ENCODE data around the gene DXO.
"Not testable (repeated sequence)": the region's sequence is repeated elsewhere in the genome, so short reads cannot be mapped to it uniquely, and the experiment has no call there.

Gene DXO

GRCh38 chr6:31971993-31972708 is at the start of gene DXO:
Gene DXO (minus strand): TSS chr6:31972138. CDS start chr6:31971675, 463 bp downstream.
- peak; percentile 96 for DNase-seq (ENCODE audit: low spot score)

DNA sequence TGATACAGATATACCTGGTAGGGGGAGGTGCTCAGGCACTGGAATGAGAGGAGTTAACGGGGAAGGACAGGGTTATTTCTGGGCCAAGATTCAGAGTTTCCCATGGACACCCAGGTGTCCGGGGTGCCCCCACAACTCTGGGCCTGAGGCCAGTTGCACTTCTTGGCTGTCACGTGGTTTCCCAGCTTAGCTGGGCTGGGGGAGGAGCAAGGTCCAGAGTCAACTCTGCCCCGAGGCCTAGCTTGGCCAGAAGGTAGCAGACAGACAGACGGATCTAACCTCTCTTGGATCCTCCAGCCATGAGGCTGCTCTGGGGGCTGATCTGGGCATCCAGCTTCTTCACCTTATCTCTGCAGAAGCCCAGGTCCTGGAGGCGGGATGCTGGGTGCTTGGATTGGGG is 42.6 kb upstream of the DXO start, which contains the start of gene C4B:
Gene C4B, plus strand, starts transcription at position 249 of the 400 bp plus-strand sequence. Its CDS starts 51 bp downstream, at position 300.
- not testable (repeated sequence) for DNase-seq (ENCODE audit: low spot score)

DNA sequence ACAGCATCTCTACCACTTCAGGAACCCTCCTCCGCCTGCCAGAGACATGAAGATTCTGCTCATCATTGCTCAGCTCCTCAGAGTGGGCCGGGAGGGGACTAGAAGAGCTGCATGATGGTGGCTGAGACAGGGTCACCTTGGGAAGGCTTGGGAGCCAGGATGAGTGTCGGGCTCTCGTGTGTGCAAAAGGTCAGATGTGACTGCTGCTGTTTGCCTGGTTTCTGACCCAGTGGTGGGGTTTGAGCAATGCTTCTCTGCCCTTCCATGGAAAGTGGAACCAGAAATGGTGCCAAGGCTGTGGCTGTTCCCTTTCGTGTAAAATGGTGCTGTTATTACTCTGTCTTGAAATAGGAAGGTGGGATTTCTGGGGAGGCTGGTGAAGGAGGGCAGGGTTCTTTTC is 41.8 kb upstream of the DXO start:
- DNase-seq (ENCODE audit: low spot score) = not testable (repeated sequence)

DNA sequence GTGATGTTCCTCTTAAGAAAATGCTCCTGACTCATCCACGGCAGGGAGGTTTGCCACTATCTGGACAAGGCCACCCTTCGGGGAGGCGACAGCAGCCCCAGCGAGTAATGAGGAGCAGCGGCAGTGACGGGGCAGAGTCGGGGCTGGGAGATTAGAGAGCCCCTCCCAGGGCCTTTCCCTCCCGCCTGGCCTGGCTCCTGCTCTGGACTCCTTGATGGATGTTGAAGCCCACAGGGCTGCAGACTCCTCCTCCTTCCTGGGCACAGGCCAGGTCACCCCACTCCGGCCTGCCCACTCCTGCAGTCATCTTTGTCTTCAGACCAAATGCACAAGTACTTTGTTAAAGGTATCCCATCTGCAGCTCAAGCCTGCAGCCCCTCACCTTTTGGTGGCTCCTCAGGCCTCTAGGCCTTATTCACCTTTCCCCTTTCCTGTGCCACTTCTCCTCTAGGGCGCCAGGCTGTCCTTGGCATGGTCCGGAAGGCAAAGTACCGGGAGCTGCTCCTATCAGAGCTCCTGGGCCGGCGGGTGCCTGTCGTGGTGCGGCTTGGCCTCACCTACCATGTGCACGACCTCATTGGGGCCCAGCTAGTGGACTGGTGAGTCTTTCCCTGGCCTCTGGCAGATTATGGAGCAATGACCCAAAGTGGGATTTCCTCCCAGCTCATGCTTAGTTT is 41.1 kb upstream of the DXO start:
- DNase-seq (ENCODE audit: low spot score) = not testable (repeated sequence)

DNA sequence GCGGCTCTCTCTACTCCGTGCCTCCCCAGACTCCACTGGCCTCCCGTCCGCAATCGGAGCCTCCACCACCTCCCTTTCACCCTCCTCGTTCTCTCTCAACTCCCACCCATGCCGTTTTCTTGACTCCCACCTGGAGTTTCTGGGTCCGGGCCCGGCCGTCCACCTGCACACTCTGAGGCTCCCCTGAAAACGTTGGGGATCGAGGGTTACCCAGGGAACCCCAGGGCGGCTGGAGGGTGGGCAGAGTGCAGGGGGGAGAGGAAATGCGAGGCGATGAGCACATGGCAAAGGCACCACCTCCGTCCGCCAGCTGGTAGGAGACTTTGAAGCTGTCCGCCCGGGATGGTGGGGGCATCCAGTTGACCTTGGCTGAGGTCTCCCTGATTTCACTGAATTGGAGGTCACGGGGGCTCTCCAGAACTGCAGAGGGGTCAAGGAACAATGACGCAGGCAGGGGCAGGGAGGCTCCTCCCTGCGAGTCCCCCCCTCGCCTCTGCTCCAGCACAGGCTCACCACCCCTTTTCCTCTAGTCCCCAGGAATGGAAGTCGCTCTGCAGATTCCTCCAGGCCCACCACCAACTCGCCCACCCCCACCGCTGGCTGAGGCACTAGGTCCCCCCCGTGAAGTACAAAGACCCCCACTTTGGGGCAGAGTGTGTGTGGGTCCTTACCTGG is 39.1 kb upstream of the DXO start:
- not testable (repeated sequence) for DNase-seq (ENCODE audit: low spot score)

DNA sequence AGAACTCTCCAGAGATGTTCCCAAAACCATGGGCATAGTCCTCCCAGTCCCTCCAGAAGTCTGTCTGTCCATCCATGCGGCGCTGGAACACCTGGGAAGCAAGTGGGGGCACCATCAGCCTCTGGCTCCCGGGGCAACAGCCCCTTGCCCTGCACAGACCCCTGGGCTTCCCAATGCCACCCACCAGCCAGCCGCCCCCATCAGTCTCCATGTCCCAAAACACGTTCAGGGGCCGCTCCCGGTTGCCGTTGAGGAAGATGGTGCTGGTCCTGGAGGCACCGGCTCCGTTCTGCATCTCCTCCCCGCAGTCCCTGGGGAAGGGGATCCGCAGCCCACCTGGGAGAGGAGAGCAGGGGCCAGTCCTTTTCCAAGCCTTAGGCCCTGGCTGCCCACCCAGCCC is 37.6 kb upstream of the DXO start:
- DNase-seq (ENCODE audit: low spot score) = not testable (repeated sequence)

- not testable (repeated sequence) for DNase-seq (ENCODE audit: low spot score)
Measured at GRCh38 chr6:32008616-32009015, 36.7 kb upstream of the DXO start.

- DNase-seq (ENCODE audit: low spot score) = not testable (repeated sequence)
Measured at GRCh38 chr6:32008037-32008436, 36.1 kb upstream of the DXO start.

- not testable (repeated sequence) for DNase-seq (ENCODE audit: low spot score)
Measured at GRCh38 chr6:32007086-32007485, 35.1 kb upstream of the DXO start.

DNA sequence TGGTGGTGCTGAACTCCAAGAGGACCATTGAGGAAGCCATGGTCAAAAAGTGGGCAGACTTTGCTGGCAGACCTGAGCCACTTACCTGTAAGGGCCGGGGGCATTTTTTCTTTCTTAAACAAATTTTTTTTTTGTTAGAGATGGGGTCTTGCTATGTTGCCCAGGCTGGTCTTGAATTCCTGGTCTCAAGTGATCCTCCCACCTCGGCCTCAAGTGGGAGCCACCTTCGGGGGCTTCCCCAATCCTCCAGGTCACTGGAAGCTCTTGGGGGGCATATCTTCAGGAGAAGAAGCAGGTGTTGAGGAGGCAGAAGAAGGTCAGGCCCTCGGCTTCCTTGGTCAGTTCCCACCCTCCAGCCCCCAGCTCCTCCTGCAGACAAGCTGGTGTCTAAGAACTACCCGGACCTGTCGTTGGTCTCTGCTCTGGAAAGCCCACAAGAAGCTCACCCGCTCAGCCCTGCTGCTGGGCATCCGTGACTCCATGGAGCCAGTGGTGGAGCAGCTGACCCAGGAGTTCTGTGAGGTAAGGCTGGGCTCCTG is 34.1 kb upstream of the DXO start:
- DNase-seq (ENCODE audit: low spot score) = not testable (repeated sequence)

DNA sequence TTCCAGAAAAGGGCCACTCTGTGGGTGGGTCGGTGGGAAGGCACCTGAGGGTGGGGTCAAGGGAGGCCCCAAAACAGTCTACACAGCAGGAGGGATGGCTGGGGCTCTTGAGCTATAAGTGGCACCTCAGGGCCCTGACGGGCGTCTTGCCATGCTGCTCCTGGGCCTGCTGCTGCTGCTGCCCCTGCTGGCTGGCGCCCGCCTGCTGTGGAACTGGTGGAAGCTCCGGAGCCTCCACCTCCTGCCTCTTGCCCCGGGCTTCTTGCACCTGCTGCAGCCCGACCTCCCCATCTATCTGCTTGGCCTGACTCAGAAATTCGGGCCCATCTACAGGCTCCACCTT is 33.6 kb upstream of the DXO start:
- not testable (repeated sequence) for DNase-seq (ENCODE audit: low spot score)

GRCh38 chr6:32004864-32005537 is 33.1 kb upstream of the DXO start:
- DNase-seq (ENCODE audit: low spot score) = not testable (repeated sequence)

GRCh38 chr6:32004393-32004792 is 32.5 kb upstream of the DXO start:
- not testable (repeated sequence) for DNase-seq (ENCODE audit: low spot score)

- not testable (repeated sequence) for DNase-seq (ENCODE audit: low spot score)
Measured at GRCh38 chr6:32003301-32003700, 31.4 kb upstream of the DXO start.

- not testable (repeated sequence) for DNase-seq (ENCODE audit: low spot score)
Measured at GRCh38 chr6:32002546-32003268, 30.8 kb upstream of the DXO start.

GRCh38 chr6:31996385-31996784 is 24.4 kb upstream of the DXO start:
- not testable (repeated sequence) for DNase-seq (ENCODE audit: low spot score)

DNA sequence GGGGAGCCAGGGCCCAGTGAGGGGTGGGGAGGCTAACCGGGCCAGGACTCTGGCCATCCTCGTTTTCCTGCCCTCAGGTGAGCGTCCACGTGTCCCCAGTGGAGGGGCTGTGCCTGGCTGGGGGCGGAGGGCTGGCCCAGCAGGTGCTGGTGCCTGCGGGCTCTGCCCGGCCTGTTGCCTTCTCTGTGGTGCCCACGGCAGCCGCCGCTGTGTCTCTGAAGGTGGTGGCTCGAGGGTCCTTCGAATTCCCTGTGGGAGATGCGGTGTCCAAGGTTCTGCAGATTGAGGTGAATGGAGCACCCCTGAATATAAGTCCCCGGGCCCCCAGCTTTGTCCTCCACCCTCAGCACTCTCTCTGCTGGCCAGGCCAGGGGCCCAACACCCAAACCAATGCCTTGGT is 22.5 kb upstream of the DXO start:
- not testable (repeated sequence) for DNase-seq (ENCODE audit: low spot score)

DNA sequence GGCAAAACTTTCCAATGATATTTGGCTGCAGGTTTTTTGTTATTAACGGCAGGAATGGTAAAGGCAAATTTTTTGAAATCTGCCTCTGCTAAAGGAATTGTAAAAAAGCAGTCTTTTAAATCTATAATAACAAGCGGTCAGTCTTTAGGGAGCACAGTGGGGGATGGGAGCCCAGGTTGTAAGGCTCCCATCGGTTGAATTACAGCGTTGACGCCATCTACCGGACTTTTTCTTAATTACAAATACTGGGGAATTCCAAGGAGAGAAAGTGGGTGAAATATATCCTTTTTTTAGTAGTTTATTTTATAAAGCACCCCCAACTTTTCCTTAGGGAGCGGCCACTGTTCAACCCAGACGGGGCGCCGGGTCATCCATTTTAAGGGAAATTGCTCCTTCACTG is 17.4 kb upstream of the DXO start:
- not testable (repeated sequence) for DNase-seq (ENCODE audit: low spot score)

GRCh38 chr6:31981744-31982143 is 9.8 kb upstream of the DXO start, which contains the start of gene C4A:
Gene C4A (plus strand): TSS chr6:31982057. CDS start chr6:31982108, 51 bp downstream.
- not testable (repeated sequence) for DNase-seq (ENCODE audit: low spot score)

DNA sequence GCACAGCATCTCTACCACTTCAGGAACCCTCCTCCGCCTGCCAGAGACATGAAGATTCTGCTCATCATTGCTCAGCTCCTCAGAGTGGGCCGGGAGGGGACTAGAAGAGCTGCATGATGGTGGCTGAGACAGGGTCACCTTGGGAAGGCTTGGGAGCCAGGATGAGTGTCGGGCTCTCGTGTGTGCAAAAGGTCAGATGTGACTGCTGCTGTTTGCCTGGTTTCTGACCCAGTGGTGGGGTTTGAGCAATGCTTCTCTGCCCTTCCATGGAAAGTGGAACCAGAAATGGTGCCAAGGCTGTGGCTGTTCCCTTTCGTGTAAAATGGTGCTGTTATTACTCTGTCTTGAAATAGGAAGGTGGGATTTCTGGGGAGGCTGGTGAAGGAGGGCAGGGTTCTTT is 9.1 kb upstream of the DXO start:
- not testable (repeated sequence) for DNase-seq (ENCODE audit: low spot score)
